IMR-90 (cell line): ENCODE data around the gene OPCML. TPM values are rescaled to one million over a fixed set of nuclear protein-coding genes. Genes with fewer than 3 reads are reported as not detected.

Experiments used
- ATAC-seq: fragments of 200-7000 bp; cut with Tn5 transposase; 2 replicates; pipeline ENCODE4 v1.9.1; 2020; ENCODE audit warnings: low read depth, mild to moderate bottlenecking, moderate library complexity
- BruUV-seq: library from RNA; stranded (reverse); fragments of 400-500 nt; replicated peaks from 2 replicates; lab custom pipeline; 2021; lab: Mats Ljungman, UMichigan
- CTCF ChIA-PET: fragments of 300-600 bp; formaldehyde crosslinking; extraction: SDS; loops from one replicate; lab custom pipeline; 2021; ENCODE audit warnings: antibody characterized with exemption; lab: Yijun Ruan, JAX
- POLR2A ChIA-PET: fragments of 300-600 bp; sonication (Branson Sonifier 250); formaldehyde crosslinking; loops from one replicate; lab custom pipeline; 2022; ENCODE audit warnings: antibody characterized with exemption; ENCODE audit not compliant: unreplicated experiment; lab: Charles Lee
- DNase-seq: peaks from one replicate; pipeline ENCODE4 v3.0.0; 2013
- H2AFZ ChIP-seq: replicated peaks from 2 replicates; pipeline ENCODE3; 2013; ENCODE audit warnings: low read length, mild to moderate bottlenecking; ENCODE audit not compliant: poor library complexity
- H2AK5ac ChIP-seq: 2 replicates; pipeline ENCODE4 v1.6.1; 2013; ENCODE audit warnings: low read depth, low read length, inconsistent platforms
- H2AK9ac ChIP-seq: replicated peaks from 2 replicates; pipeline ENCODE3; 2013; ENCODE audit warnings: mild to moderate bottlenecking, low read depth, low read length, moderate library complexity; ENCODE audit not compliant: poor library complexity
- H2BK120ac ChIP-seq: 2 replicates; pipeline ENCODE4 v1.6.1; 2013; ENCODE audit warnings: low read depth, low read length, inconsistent platforms
- H2BK15ac ChIP-seq: 3 replicates; pipeline ENCODE4 v1.6.1; 2013; ENCODE audit warnings: low read depth, low read length, inconsistent platforms
- H2BK20ac ChIP-seq: 2 replicates; pipeline ENCODE4 v1.6.1; 2013; ENCODE audit warnings: low read depth, mild to moderate bottlenecking, inconsistent platforms, low read length, moderate library complexity
- H2BK5ac ChIP-seq: 2 replicates; pipeline ENCODE4 v1.6.1; 2013; ENCODE audit warnings: mild to moderate bottlenecking, low read depth, low read length, inconsistent platforms; ENCODE audit not compliant: poor library complexity, severe bottlenecking
- H3K14ac ChIP-seq: replicated peaks from 2 replicates; pipeline ENCODE4 v1.6.1; 2013; ENCODE audit warnings: low read depth, low read length, inconsistent platforms
- H3K18ac ChIP-seq: 2 replicates; pipeline ENCODE4 v1.6.1; 2013; ENCODE audit warnings: low read depth, low read length, control low read depth
- H3K23ac ChIP-seq: 2 replicates; pipeline ENCODE4 v1.6.1; 2013; ENCODE audit warnings: low read depth, low read length, inconsistent platforms
- H3K27ac ChIP-seq: 2 replicates; pipeline ENCODE4 v1.5.1; 2013; ENCODE audit warnings: mild to moderate bottlenecking, control low read depth, low read length; ENCODE audit not compliant: insufficient read depth
- H3K27me3 ChIP-seq: 2 replicates; pipeline ENCODE4 v1.6.1; 2013; ENCODE audit warnings: low read length; ENCODE audit not compliant: control insufficient read depth, insufficient read depth
- H3K36me3 ChIP-seq: 2 replicates; pipeline ENCODE4 v1.6.1; 2013; ENCODE audit warnings: low read length, mixed read lengths; ENCODE audit not compliant: control insufficient read depth, insufficient read depth
- H3K4ac ChIP-seq: 2 replicates; pipeline ENCODE4 v1.6.1; 2013; ENCODE audit warnings: low read depth, low read length, inconsistent platforms
- H3K4me1 ChIP-seq: 2 replicates; pipeline ENCODE4 v1.6.1; 2013; ENCODE audit warnings: low read length, mixed read lengths; ENCODE audit not compliant: control insufficient read depth, insufficient read depth
- H3K4me2 ChIP-seq: 2 replicates; pipeline ENCODE4 v1.6.1; 2013; ENCODE audit warnings: low read depth, mild to moderate bottlenecking, control low read depth, low read length, moderate library complexity
- H3K4me3 ChIP-seq: 2 replicates; pipeline ENCODE4 v1.5.1; 2013; ENCODE audit warnings: low read depth, mild to moderate bottlenecking, control low read depth, low read length, moderate library complexity; ENCODE audit not compliant: insufficient read depth
- H3K56ac ChIP-seq: 2 replicates; pipeline ENCODE4 v1.6.1; 2013; ENCODE audit warnings: low read length, inconsistent platforms; ENCODE audit not compliant: insufficient read depth; ENCODE audit errors: extremely low read depth
- H3K79me1 ChIP-seq, 2 experiments: 2 replicates each; pipeline ENCODE4 v1.6.1; 2013; ENCODE audit warnings: low read length in 2 of 2, inconsistent platforms in 1 of 2, low read depth in 1 of 2
- H3K9ac ChIP-seq: 2 replicates; pipeline ENCODE4 v1.6.1; 2013; ENCODE audit warnings: low read depth, low read length, control low read depth
- H3K9me1 ChIP-seq: 2 replicates; pipeline ENCODE4 v1.6.1; 2013; ENCODE audit warnings: low read length, inconsistent platforms; ENCODE audit not compliant: insufficient read depth
- H3K9me3 ChIP-seq: 2 replicates; pipeline ENCODE4 v1.6.1; 2013; ENCODE audit warnings: low read length; ENCODE audit not compliant: control insufficient read depth, insufficient read depth
- H4K20me1 ChIP-seq: 2 replicates; pipeline ENCODE4 v1.6.1; 2013; ENCODE audit warnings: low read length, inconsistent platforms; ENCODE audit not compliant: insufficient read depth
- H4K5ac ChIP-seq: 2 replicates; pipeline ENCODE4 v1.6.1; 2013; ENCODE audit warnings: mild to moderate bottlenecking, low read depth, low read length, control low read depth
- H4K8ac ChIP-seq, 2 experiments: 2 replicates each; pipeline ENCODE4 v1.6.1; 2013; ENCODE audit warnings: low read depth in 2 of 2, low read length in 2 of 2, control low read depth in 1 of 2, inconsistent platforms in 1 of 2
- H4K91ac ChIP-seq: 2 replicates; pipeline ENCODE4 v1.6.1; 2013; ENCODE audit warnings: low read depth, low read length, inconsistent platforms; ENCODE audit not compliant: insufficient read depth
- BHLHE40 ChIP-seq: fragments of 150-350 bp; IDR thresholded peaks from 2 replicates; pipeline ENCODE4 v1.6.1; 2016; ENCODE audit warnings: mild to moderate bottlenecking, low read depth, low read length
- MAFK ChIP-seq: IDR thresholded peaks from 2 replicates; pipeline ENCODE4 v1.6.1; 2012; ENCODE audit warnings: low read depth, low read length, improper control_type of control experiment
- WGBS, 2 experiments: methylation state at CpG; one replicate each; pipeline versions ENCODE4 v1.1.5 to v1.1.7; 2013; ENCODE audit warnings: missing lambda C conversion rate in 2 of 2; ENCODE audit not compliant: insufficient read length in 1 of 2; ENCODE audit errors: extremely low coverage in 2 of 2; 5-methylcytosine and 5-hydroxymethylcytosine counted together
- dilution Hi-C: fragments of 300-500 bp; cut with HindIII; formaldehyde crosslinking; loops from one replicate; pipeline ENCODE4 v1.14.3; 2018; ENCODE audit warnings: low sequenced_read_pairs; ENCODE audit not compliant: unreplicated experiment
- in situ Hi-C: fragments of 300-500 bp; cut with MboI; formaldehyde crosslinking; loops from 3 replicates; pipeline ENCODE4 v1.14.3; 2019; ENCODE audit warnings: low sequenced_read_pairs, inconsistent platforms, mixed read lengths
- intact Hi-C: fragments of 100-400 bp; cut with micrococcal nuclease; formaldehyde crosslinking; loops from 2 replicates; pipeline ENCODE4 v1.10.0; 2022
- polyA plus RNA-seq, 3 experiments: library from polyadenylated mRNA; depleted of rRNA; stranded (reverse); fragments of >200 nt; gene quantifications; 2 replicates each; pipeline ENCODE4 v1.2.3, GENCODE V29; 2012; ENCODE audit warnings: low replicate concordance in 1 of 3
- total RNA-seq: library from RNA; depleted of rRNA; stranded (reverse); fragments of >200 nt; gene quantifications from 2 replicates; pipeline ENCODE4 v1.2.3, GENCODE V29; 2012

The OPCML gene
- total and polyA plus RNA-seq, 2 of the 4 experiments (the other 2 are of a cell fraction) = under 0.01 to 2.6 TPM

GRCh38 chr11:132457445-132457844, 1074.9 kb downstream of the OPCML start:
- no peak overlapping the region for H3K56ac ChIP-seq
- POLR2A ChIA-PET = no interaction called here
- H2AFZ ChIP-seq = no peak overlapping the region
- H3K4me1 ChIP-seq = no peaks in the 10 kb centered on the region
- in situ Hi-C loops (no loop called here), dilution Hi-C loops (no loop called here), intact Hi-C loops (no loop called here)
- no peak overlapping the region for H2BK15ac ChIP-seq
- no peaks in the 10 kb centered on the region for H4K20me1 ChIP-seq
- H3K4me3 ChIP-seq = no peak overlapping the region
- no peak overlapping the region for H3K9ac ChIP-seq
- H3K36me3 ChIP-seq = no peaks in the 10 kb centered on the region
- H2BK5ac ChIP-seq = no peak overlapping the region
- no peaks in the 10 kb centered on the region for H3K79me1 ChIP-seq
- WGBS, 2 experiments = no CpG with 5 or more reads among the region's 2 CpGs
- H3K18ac ChIP-seq = no peak overlapping the region
- no peak overlapping the region for H2BK120ac ChIP-seq
- H3K9me1 ChIP-seq = no peaks in the 10 kb centered on the region
- no peak overlapping the region for H4K5ac ChIP-seq
- no peak overlapping the region for H4K91ac ChIP-seq
- no peak overlapping the region for H3K23ac ChIP-seq
- CTCF ChIA-PET = no interaction called here
- H3K4me2 ChIP-seq = no peak overlapping the region
- H4K8ac ChIP-seq = no peak overlapping the region
- DNase-seq (no peak), ATAC-seq (no peak)
- no peaks in the 10 kb centered on the region for H3K9me3 ChIP-seq
- no peak overlapping the region for H3K27ac ChIP-seq
- H2BK20ac ChIP-seq = no peak overlapping the region
- H3K14ac ChIP-seq = no peak overlapping the region
- no TSS peak for BruUV-seq
- no peak overlapping the region for H3K4ac ChIP-seq
- no peaks in the 10 kb centered on the region for H3K27me3 ChIP-seq
- H2AK9ac ChIP-seq = no peak overlapping the region
- no peak overlapping the region for H2AK5ac ChIP-seq
- TF ChIP-seq BHLHE40 = no peak
- TF ChIP-seq MAFK = 0 out of 2 replicates have a peak, but pooled peaks have one; percentile 18
